Measurements from ENCODE around the gene SCN5A. TPM values are rescaled to one million over a fixed set of nuclear protein-coding genes. Genes with fewer than 3 reads are reported as not detected.

SCN5A gene
- total RNA-seq, 2 experiments from 2014 or later, result 0.10 TPM; not detected in 1

DNA sequence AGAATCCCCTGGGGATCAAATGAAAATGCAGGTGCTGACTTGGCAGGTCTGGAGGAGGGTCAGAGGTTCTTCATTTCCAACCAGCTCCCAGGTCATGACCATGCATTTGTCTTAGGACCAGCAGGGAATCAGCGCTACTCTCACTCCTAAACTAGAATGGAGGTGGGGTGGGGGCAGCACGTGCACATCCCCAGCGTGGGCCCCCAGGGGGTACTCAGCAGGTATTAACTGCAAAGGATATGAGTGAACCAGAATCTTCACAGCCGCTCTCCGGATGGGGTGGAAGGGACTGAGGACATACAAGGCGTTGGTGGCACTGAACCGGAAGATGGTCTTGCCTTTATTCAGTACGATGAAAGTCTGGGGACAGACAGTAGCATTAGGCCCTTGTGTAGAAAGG, 19.4 kb downstream of the SCN5A start:
- no peak for DNase-seq
- Mint-ChIP-seq H3K36me3 (ENCODE audit: low read depth) (no peaks in the 10 kb centered on the region), H3K27me3 (peaks cover 5% of the 10 kb centered on the region), H3K4me3 (no peak overlapping the region), H3K27ac (no peak overlapping the region), H3K9me3 (no peaks in the 10 kb centered on the region), H3K4me1 (peaks cover 3% of the 10 kb centered on the region)
- ChIA-PET POLR2A (no interaction called here), CTCF (interaction anchor here (0.6 kb wide), 1 partner anchor 58 kb away, joined by 4 read pairs; no protein-coding TSS in a partner anchor)

DNA sequence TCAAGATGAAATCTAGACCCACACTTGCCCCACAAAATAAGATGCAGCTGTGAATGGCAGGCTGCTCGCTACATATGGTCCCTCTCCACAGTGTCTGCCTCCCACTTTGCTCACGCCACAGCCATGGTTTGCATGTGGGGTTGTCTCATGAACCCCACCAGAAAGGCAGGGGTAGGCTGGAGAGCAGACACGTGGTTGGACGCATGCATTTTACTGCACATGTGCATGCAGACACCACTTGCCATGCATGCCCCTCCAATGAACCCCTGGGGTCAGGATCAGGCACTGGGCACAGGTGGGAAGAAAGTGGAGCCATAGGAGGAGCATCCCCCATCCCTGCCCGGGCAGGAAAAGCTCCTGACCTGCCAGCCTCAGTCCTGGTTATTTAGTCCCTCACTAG, 20.7 kb downstream of the SCN5A start:
- peaks cover under 1% of the 10 kb centered on the region for H3K4me1 Mint-ChIP-seq
- DNase-seq, result no peak
- H3K27ac Mint-ChIP-seq, result no peak overlapping the region
- H3K4me3 Mint-ChIP-seq, result no peak overlapping the region
- H3K27me3 Mint-ChIP-seq, result peaks cover 3% of the 10 kb centered on the region
- no peaks in the 10 kb centered on the region for H3K9me3 Mint-ChIP-seq
- ChIA-PET CTCF (no interaction called here), POLR2A (no interaction called here)
- no peaks in the 10 kb centered on the region for H3K36me3 Mint-ChIP-seq (ENCODE audit: low read depth)

- Mint-ChIP-seq H3K27me3 (no peaks in the 10 kb centered on the region), H3K9me3 (no peaks in the 10 kb centered on the region), H3K36me3 (ENCODE audit: low read depth) (no peaks in the 10 kb centered on the region), H3K27ac (no peak overlapping the region), H3K4me3 (no peak overlapping the region), H3K4me1 (no peaks in the 10 kb centered on the region)
- ChIA-PET CTCF (interaction anchor here (1.0 kb wide), 1 partner anchor 107 kb away, joined by 3 read pairs; no protein-coding TSS in a partner anchor), POLR2A (no interaction called here)
- peak; percentile 26 for DNase-seq
These were observed 21.5 kb downstream of the SCN5A start for GRCh38 chr3:38627956-38628355.

GRCh38 chr3:38626171-38626570, 23.3 kb downstream of the SCN5A start:
- Mint-ChIP-seq H3K36me3 (ENCODE audit: low read depth) (no peaks in the 10 kb centered on the region), H3K27me3 (no peaks in the 10 kb centered on the region), H3K4me3 (no peak overlapping the region), H3K9me3 (no peaks in the 10 kb centered on the region), H3K4me1 (no peaks in the 10 kb centered on the region), H3K27ac (no peak overlapping the region)
- DNase-seq, result no peak
- ChIA-PET CTCF (interaction anchor here (1.4 kb wide), 1 partner anchor 29 kb away, joined by 3 read pairs; no protein-coding TSS in a partner anchor), POLR2A (no interaction called here)

DNA sequence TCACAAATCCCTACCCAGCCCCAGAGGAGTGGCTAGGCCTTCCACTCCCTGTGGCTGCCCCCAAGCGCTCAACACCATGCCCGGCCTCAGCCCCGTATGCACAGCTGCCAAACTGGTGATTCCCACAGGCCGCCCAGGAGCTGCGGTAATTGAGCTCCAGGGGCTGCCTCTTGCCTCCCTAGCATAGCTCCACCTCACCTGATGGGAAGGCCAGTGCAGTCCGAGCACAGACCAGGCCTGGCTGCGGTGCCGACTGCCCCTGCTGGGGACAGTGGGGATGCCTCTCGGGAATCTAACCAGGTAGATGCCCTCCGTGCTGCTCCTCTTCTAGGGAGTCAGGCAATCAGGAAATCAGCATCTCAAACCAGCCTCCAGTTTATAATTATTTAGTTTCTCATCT, 25.9 kb downstream of the SCN5A start:
- Mint-ChIP-seq H3K4me1 (no peaks in the 10 kb centered on the region), H3K4me3 (no peak overlapping the region), H3K36me3 (ENCODE audit: low read depth) (no peaks in the 10 kb centered on the region), H3K9me3 (no peaks in the 10 kb centered on the region), H3K27ac (no peak overlapping the region), H3K27me3 (no peaks in the 10 kb centered on the region)
- CTCF ChIA-PET, result no interaction called here
- DNase-seq, result no peak
- POLR2A ChIA-PET, result no interaction called here

DNA sequence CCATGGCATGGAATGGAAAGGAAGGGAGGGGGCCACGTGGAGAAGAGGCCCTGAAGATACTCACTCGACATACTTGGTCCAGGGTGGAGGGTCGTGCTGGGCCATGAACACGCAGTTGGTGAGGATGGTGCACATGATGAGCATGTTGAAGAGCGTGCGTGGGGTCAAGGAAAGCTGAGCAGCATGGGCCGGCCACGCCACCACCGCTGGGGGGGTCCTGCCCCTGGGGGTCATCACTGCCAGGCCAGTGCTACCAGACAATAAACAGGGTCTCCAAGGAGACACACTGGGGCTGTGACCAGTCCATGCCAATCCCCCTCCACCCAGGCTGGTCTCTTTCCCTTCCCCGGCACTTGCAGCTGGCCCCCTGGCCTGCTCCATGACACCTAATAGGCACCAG, 27.2 kb downstream of the SCN5A start:
- Mint-ChIP-seq H3K36me3 (ENCODE audit: low read depth) (no peaks in the 10 kb centered on the region), H3K27me3 (no peaks in the 10 kb centered on the region), H3K4me1 (no peaks in the 10 kb centered on the region), H3K27ac (no peak overlapping the region), H3K9me3 (no peaks in the 10 kb centered on the region), H3K4me3 (no peak overlapping the region)
- CTCF ChIA-PET, result interaction anchor here (0.9 kb wide), 1 partner anchor 101 kb away, joined by 3 read pairs; no protein-coding TSS in a partner anchor
- no peak for DNase-seq
- POLR2A ChIA-PET, result no interaction called here

- CTCF ChIA-PET, result no interaction called here
- DNase-seq, result no peak
These were observed 29.3 kb downstream of the SCN5A start for GRCh38 chr3:38620236-38620635.

DNA sequence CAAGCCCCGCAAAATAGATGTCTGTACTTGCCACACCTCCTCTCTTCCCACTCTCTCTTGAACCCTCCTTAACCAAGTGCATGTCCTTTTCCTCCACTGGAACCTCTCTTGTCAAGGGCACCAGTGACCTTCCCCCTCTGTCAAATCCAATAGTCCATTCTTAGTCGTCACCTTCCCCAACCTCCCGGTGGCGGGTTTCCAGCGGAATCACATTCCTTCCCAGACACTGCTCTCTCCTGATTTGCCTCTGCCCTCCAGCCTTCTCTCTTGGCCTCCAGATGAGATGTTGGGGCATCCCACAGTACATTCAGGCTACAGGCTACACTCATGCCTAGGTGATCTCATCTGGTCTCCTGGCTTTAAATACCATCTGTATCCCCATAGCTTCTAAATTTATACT, 31.1 kb downstream of the SCN5A start:
- ChIA-PET POLR2A (no interaction called here), CTCF (no interaction called here)
- Mint-ChIP-seq H3K4me3 (no peak overlapping the region), H3K27me3 (no peaks in the 10 kb centered on the region), H3K4me1 (no peaks in the 10 kb centered on the region), H3K27ac (no peak overlapping the region), H3K36me3 (ENCODE audit: low read depth) (no peaks in the 10 kb centered on the region), H3K9me3 (no peaks in the 10 kb centered on the region)
- no peak for DNase-seq

More at GRCh38 chr3:38620236-38620635, 29.3 kb downstream of the SCN5A start:
- Mint-ChIP-seq H3K27ac (no peak overlapping the region), H3K4me1 (no peaks in the 10 kb centered on the region), H3K9me3 (no peaks in the 10 kb centered on the region), H3K4me3 (no peak overlapping the region), H3K27me3 (no peaks in the 10 kb centered on the region), H3K36me3 (ENCODE audit: low read depth) (no peaks in the 10 kb centered on the region)
- POLR2A ChIA-PET, result no interaction called here

DNA sequence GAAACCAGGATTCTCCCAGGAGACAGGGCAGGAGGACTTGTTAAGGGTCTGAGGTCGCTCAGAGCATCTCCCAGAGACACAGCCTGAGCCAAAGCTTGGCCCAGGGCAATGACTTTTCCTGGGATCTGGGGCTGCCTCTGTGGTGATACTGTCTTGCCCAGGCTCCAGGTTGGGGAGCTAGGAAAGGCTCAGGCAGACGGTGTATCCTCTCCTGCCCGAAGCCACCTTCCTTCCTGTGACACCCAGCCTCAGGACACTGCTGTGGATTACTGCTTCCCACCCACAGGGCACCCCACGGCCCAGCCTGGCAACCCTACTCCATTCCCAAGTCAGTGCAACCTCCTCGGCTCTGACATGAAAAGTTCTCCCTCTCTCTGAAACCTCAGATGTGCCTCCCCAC, 31.9 kb downstream of the SCN5A start:
- Mint-ChIP-seq H3K4me3 (no peak overlapping the region), H3K27me3 (no peaks in the 10 kb centered on the region), H3K9me3 (no peaks in the 10 kb centered on the region), H3K36me3 (ENCODE audit: low read depth) (no peaks in the 10 kb centered on the region), H3K4me1 (no peaks in the 10 kb centered on the region), H3K27ac (no peak overlapping the region)
- no peak for DNase-seq
- CTCF ChIA-PET, result no interaction called here
- POLR2A ChIA-PET, result no interaction called here

DNA sequence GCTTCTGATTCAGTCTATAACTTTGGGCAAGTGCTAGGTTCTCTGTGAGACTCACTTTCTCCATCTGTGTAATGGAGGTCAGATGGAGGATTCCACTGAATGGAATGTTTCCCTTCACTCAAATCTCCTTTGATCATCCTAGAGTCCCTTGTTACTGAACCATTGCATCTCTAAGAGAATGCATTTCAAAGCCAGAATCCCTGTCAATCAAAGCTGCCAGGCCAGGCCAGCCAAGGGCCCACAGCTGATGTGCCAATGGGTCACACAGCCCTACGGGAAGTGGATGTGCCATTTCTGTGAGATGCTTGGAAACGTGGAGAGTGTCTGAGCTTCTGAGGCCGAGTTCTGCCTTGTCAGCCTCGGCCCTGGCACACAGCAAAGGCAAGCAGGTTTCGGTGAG, 32.4 kb downstream of the SCN5A start:
- Mint-ChIP-seq H3K9me3 (no peaks in the 10 kb centered on the region), H3K27me3 (no peaks in the 10 kb centered on the region), H3K4me3 (no peak overlapping the region), H3K27ac (no peak overlapping the region), H3K4me1 (no peaks in the 10 kb centered on the region), H3K36me3 (ENCODE audit: low read depth) (no peaks in the 10 kb centered on the region)
- DNase-seq, result no peak
- ChIA-PET POLR2A (no interaction called here), CTCF (no interaction called here)

DNA sequence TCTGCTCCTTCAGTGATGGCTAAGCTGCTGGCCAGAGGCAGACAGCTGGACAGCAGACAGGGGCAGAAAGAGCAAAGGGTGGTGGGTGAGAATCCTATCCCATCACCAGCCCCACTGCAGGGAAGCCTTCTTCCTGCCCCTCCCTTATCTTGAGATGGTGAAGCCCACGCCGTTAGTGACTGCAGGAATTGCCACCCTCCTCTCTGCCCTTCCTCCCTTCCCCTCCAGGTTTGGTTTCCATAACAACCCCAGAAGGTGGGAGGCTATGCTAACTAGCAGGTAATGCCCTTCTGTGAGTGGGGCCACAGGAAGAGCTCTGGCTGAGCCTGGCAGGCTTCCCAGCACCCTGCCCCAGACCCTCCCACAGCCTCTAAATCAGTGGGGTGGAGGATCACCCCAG, 32.8 kb downstream of the SCN5A start:
- CTCF ChIA-PET, result no interaction called here
- Mint-ChIP-seq H3K27ac (no peak overlapping the region), H3K4me3 (no peak overlapping the region), H3K36me3 (ENCODE audit: low read depth) (no peaks in the 10 kb centered on the region), H3K9me3 (no peaks in the 10 kb centered on the region), H3K27me3 (no peaks in the 10 kb centered on the region), H3K4me1 (no peaks in the 10 kb centered on the region)
- POLR2A ChIA-PET, result no interaction called here
- DNase-seq, result no peak

GRCh38 chr3:38616111-38616510, 33.4 kb downstream of the SCN5A start:
- Mint-ChIP-seq H3K36me3 (ENCODE audit: low read depth) (no peaks in the 10 kb centered on the region), H3K4me1 (no peaks in the 10 kb centered on the region), H3K27ac (no peak overlapping the region), H3K4me3 (no peak overlapping the region), H3K9me3 (no peaks in the 10 kb centered on the region), H3K27me3 (no peaks in the 10 kb centered on the region)
- CTCF ChIA-PET, result no interaction called here
- POLR2A ChIA-PET, result no interaction called here
- no peak for DNase-seq

DNA sequence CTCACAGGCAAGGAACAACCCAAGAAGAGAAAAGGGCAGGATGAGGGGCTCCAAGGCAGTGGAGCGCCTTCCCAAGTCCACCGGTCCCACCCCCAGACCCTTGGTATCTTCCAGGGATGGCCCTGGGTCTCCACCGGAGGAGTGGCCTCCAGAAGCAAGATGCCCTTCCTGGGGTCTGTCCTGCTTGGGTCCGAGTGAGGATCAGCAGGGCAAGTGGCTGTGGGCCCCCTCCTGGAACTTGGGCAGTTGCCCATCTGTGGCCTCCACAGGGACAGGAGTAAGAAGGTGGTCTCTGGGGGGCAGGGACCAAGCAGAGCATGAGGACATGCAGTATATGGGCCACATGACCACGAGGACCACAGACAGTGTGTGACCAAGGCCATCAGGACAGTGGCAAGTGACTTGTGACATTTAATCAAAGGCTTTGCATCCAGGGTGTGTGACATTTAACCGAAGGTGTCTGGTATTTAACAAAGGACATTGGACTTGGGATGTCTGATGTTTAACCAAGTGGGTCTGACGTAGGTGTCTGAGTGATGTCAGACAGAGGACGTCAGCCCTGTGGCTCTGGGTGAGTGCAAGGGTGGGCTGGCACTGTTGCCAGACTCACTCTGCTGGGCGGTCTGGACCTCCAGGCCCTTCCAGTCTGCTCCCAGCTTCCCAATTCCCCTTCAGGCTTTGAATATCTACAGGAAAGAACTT, 34.7 kb downstream of the SCN5A start:
- no peaks in the 10 kb centered on the region for H3K36me3 Mint-ChIP-seq (ENCODE audit: low read depth)
- H3K27ac Mint-ChIP-seq, result no peak overlapping the region
- no peak for DNase-seq
- no peaks in the 10 kb centered on the region for H3K4me1 Mint-ChIP-seq
- ChIA-PET CTCF (no interaction called here), POLR2A (no interaction called here)
- H3K4me3 Mint-ChIP-seq, result no peak overlapping the region
- H3K9me3 Mint-ChIP-seq, result no peaks in the 10 kb centered on the region
- H3K27me3 Mint-ChIP-seq, result no peaks in the 10 kb centered on the region

GRCh38 chr3:38614091-38614490, 35.4 kb downstream of the SCN5A start:
- POLR2A ChIA-PET, result no interaction called here
- Mint-ChIP-seq H3K4me3 (no peak overlapping the region), H3K27me3 (no peaks in the 10 kb centered on the region), H3K9me3 (no peaks in the 10 kb centered on the region), H3K27ac (no peak overlapping the region), H3K36me3 (ENCODE audit: low read depth) (no peaks in the 10 kb centered on the region), H3K4me1 (no peaks in the 10 kb centered on the region)
- DNase-seq, result no peak
- CTCF ChIA-PET, result no interaction called here
